HEK293T (cell line): ENCODE data around the gene NEMP1.

Source experiments
- FOXM1 ChIP-seq: fragments of 450-650 bp; IDR thresholded peaks from 2 replicates; pipeline ENCODE4 v1.6.1; 2017; ENCODE audit warnings: mild to moderate bottlenecking, borderline replicate concordance
- L3MBTL2 ChIP-seq: fragments of 450-650 bp; conservative IDR thresholded peaks from 2 replicates; pipeline ENCODE4 v1.6.1; 2016; ENCODE audit warnings: mild to moderate bottlenecking

DNA sequence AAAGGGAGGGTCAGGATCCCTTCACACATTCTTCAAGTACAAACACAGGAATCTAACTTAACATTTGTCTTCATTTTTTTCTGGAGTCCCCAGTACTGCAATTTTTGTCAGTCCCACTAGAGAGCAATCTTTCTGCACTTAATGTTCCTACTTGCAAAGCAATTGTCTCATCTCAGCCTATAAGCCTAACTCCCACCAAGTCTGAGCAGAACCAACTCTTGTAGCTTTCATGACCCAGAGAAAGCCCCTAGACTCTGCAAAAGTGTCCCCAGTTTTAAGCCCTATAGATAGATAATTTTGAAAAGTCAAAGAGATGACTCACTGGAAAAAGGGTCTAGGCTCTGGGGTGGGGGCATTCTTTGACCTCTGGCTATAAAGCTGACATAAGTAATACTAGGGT lies 70.4 kb downstream of the NEMP1 start:
- TF ChIP-seq FOXM1 (no peak), L3MBTL2 (no peak)
